Measurements from ENCODE around the gene ZNF488. TPM values are rescaled to one million over a fixed set of nuclear protein-coding genes. Genes with fewer than 3 reads are reported as not detected.

Gene ZNF488
- total RNA-seq = under 1 TPM in 3 of 4 donors, not detected in 1; 0.24 to 0.56 (median 0.40) TPM

DNA sequence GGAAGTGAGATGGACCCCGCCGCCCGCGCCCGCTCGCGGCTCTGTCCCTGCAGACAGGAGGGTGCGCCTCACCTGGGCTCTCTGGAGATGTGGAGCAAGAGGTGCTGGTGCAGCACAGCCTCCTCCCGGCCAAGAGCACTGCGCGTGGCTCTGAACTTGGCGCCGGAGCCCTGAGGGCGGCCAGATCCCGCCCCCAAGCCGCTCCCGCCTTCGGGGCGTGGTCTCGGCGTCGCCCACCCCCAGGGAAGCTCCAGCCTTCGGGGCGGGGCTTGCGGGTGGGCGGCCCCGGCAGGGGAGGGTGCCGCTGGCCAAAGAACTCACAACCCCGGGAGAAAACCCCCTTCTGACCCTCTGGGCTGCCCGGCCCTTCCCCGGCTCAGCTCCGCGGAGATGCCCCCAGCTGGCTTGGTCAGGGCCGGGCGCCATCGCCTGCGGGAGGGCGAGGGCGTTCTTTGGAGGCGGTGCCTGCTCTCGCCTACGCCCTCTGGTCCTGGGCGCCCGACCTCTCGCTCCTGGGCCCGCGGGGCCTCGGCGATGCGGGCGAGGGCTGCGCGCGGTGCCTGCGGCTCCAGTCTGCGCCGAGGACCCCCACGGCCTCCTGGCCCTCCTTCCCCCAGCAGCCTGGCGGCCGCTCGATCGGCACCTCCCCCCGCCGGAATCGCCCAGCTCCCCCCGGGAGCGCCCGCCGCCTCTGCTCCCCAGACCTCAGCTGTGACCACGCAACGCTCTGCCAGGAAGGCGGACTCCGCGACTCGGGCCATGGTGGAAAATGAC is at the start of gene ZNF488:
Gene ZNF488, minus strand, starts transcription at position 146 of the 774 bp plus-strand sequence. CDS start 15,464 bp downstream, outside the sequence.
- intact Hi-C loops (cut with DNase I) = loop anchor here (5.0 kb wide), 2 partner anchors 1102 to 1277 kb away; no protein-coding TSS in a partner anchor
- DNase-seq = peak; percentile 83 to 84
- TF ChIP-seq, protein P1, sequence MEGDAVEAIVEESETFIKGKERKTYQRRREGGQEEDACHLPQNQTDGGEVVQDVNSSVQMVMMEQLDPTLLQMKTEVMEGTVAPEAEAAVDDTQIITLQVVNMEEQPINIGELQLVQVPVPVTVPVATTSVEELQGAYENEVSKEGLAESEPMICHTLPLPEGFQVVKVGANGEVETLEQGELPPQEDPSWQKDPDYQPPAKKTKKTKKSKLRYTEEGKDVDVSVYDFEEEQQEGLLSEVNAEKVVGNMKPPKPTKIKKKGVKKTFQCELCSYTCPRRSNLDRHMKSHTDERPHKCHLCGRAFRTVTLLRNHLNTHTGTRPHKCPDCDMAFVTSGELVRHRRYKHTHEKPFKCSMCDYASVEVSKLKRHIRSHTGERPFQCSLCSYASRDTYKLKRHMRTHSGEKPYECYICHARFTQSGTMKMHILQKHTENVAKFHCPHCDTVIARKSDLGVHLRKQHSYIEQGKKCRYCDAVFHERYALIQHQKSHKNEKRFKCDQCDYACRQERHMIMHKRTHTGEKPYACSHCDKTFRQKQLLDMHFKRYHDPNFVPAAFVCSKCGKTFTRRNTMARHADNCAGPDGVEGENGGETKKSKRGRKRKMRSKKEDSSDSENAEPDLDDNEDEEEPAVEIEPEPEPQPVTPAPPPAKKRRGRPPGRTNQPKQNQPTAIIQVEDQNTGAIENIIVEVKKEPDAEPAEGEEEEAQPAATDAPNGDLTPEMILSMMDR (IDR thresholded peaks at IDR 0.05) = no peak
- peak in 1 of 2 donors; percentile 55 for TF ChIP-seq POLR2A (IDR thresholded peaks at IDR 0.05)

DNA sequence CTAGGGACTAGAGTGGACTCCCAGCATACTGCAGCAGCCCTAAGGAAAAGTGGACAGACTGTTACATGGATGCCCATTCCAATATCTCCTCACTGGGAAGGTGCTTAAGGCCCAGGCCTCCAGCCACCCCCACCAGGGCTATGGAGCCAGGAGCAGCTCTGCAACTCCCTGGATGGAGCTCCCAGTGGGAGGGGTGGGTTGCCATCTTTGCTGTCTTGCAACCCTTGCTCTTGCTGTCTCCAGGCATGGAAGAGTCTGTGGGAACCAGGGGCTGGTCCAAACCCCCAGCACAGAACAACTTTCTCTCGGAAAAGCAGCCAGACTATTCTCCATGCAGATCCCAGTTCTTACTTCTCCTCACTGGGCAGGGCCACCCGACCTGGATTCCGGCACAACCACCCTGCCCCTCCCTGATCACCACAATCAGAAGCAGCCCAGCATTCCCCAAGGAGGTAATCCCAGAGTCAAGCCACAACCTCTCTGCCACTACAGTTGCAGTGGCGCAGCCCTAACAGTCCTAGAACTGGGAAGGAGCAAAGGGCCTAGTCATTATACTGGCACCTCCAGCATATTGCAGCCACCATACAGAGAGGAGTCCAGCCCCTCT is 41.8 kb upstream of the ZNF488 start:
- TF ChIP-seq, protein P1 (IDR thresholded peaks at IDR 0.05) = no peak
- TF ChIP-seq POLR2A (IDR thresholded peaks at IDR 0.05) = no peak

More for the DNA sequence above, at the start of gene ZNF488:
- no peaks in the 10 kb centered on the region for H3K9me3 ChIP-seq
- WGBS, 2 donors = 0 to 2% methylated on average over 35 to 36 of the region's 75 CpGs
- no peaks in the 10 kb centered on the region for H3K36me3 ChIP-seq
- peaks cover 0 to 4% of the 10 kb centered on the region in 2 donors for H3K4me1 ChIP-seq
- H3K4me3 ChIP-seq (replicated peaks in 1 of 3) = peak within 1 kb of the TSS; percentile 37 to 85 (median 62)
- no peaks in the 10 kb centered on the region for H3K27me3 ChIP-seq
- peak within 1 kb of the TSS in 2 of 3 donors; percentile 30 to 73 for H3K27ac ChIP-seq

DNA sequence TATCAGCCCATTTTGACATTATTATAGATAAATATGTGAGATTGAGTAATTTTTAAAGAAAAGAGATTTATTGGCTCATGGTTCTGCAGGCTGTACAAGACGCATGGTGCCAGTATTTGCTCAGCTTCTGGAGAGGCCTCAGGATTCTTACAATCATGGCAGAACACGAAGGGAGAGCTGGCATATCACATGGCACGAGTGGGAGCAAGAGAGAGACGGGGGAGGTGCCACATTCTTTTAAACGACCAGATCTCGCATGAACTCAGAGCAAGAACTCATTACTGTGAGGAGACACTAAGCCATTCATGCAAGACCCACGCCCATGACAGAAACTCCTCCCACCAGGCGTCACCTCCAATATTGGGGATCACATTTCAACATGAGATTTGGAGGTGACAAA is 40.1 kb upstream of the ZNF488 start:
- H3K27me3 ChIP-seq = no peaks in the 10 kb centered on the region
- no peaks in the 10 kb centered on the region for H3K9me3 ChIP-seq
- WGBS, 2 donors = 75 to 78% methylated on average over 8 of the region's 8 CpGs
- TF ChIP-seq, protein P1 (IDR thresholded peaks at IDR 0.05) = no peak
- TF ChIP-seq POLR2A (IDR thresholded peaks at IDR 0.05) = no peak
- DNase-seq = no peak
- intact Hi-C loops (cut with DNase I) = no loop called here
- H3K4me3 ChIP-seq (replicated peaks in 1 of 3) = no peak overlapping the region
- no peak overlapping the region for H3K27ac ChIP-seq
- H3K36me3 ChIP-seq = no peaks in the 10 kb centered on the region
- no peaks in the 10 kb centered on the region for H3K4me1 ChIP-seq

More for the DNA sequence above, 41.8 kb upstream of the ZNF488 start:
- Histone ChIP-seq H3K36me3 (no peaks in the 10 kb centered on the region), H3K27me3 (no peaks in the 10 kb centered on the region), H3K4me3 (replicated peaks in 1 of 3) (no peak overlapping the region), H3K27ac (no peak overlapping the region), H3K4me1 (no peaks in the 10 kb centered on the region), H3K9me3 (no peaks in the 10 kb centered on the region)
- no peak for DNase-seq
- WGBS, 2 donors = 89 to 90% methylated on average over 4 of the region's 4 CpGs
- intact Hi-C loops (cut with DNase I) = no loop called here

GRCh38 chr10:47423476-47423875 is 39.4 kb upstream of the ZNF488 start:
- Histone ChIP-seq H3K9me3 (no peaks in the 10 kb centered on the region), H3K4me3 (replicated peaks in 1 of 3) (no peak overlapping the region), H3K27ac (no peak overlapping the region), H3K27me3 (no peaks in the 10 kb centered on the region), H3K4me1 (no peaks in the 10 kb centered on the region), H3K36me3 (no peaks in the 10 kb centered on the region)
- intact Hi-C loops (cut with DNase I) = no loop called here
- TF ChIP-seq POLR2A (IDR thresholded peaks at IDR 0.05) = no peak
- TF ChIP-seq, protein P1 (IDR thresholded peaks at IDR 0.05) = no peak
- WGBS, 2 donors = 68 to 78% methylated on average over 4 of the region's 4 CpGs
- no peak for DNase-seq
